Rectal smooth muscle tissue (tissue), 1 donor: Measurements from ENCODE around the gene CILP.
"Not testable (repeated sequence)": the region's sequence is repeated elsewhere in the genome, so short reads cannot be mapped to it uniquely, and the experiment has no call there.

Source experiments
- H3K27ac ChIP-seq: one replicate; pipeline ENCODE4 v1.7.0; 2013; ENCODE audit warnings: low read depth, low read length, inconsistent platforms
- H3K27me3 ChIP-seq: one replicate; pipeline ENCODE4 v1.7.0; 2013; ENCODE audit warnings: low read length; ENCODE audit not compliant: control insufficient read depth, insufficient read depth
- H3K36me3 ChIP-seq: one replicate; pipeline ENCODE4 v1.7.0; 2013; ENCODE audit warnings: low read length; ENCODE audit not compliant: control insufficient read depth, insufficient read depth
- H3K4me1 ChIP-seq: one replicate; pipeline ENCODE4 v1.7.0; 2013; ENCODE audit warnings: low read length; ENCODE audit not compliant: control insufficient read depth, insufficient read depth
- H3K4me3 ChIP-seq: one replicate; pipeline ENCODE4 v1.7.0; 2013; ENCODE audit warnings: low read length
- H3K9ac ChIP-seq: one replicate; pipeline ENCODE4 v1.7.0; 2013; ENCODE audit warnings: low read length

The CILP gene

DNA sequence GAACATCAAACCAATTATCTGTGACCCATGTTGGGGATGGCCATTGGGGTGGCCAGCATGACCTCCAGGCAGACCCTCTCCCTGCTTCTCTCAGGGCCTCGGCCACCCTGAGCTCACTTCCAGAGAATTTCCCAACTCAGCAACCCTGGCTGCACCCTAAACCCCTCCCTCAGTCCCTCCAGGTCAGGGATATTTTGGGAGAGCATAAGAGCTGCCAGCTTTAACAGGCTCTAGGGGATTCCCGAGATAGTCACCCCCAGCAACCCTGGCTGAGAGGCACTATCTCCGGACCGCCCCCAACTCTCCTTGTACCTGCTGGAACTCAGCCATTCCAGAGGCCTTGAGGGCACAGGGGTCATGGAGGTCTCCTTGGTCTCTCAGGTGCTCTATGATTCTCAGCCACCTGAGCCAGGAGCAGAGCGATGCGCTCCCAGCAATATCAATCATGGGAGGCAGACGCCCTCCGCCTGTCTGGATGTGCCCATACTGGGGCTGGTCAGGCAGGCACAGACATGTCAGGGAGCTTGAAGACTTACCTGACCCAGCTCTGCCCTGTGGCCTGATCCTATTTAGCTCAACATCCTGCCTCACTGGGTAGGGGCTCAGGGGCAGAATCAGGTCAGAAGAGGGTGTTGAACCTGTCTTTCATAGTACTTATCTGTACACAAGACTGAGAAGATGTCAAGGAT, 34.9 kb upstream of the CILP start:
- Histone ChIP-seq H3K27me3 (no peaks in the 10 kb centered on the region), H3K27ac (peak overlapping the region; percentile 51), H3K9ac (no peak overlapping the region), H3K4me3 (no peak overlapping the region), H3K4me1 (peaks cover 22% of the 10 kb centered on the region), H3K36me3 (no peaks in the 10 kb centered on the region)

DNA sequence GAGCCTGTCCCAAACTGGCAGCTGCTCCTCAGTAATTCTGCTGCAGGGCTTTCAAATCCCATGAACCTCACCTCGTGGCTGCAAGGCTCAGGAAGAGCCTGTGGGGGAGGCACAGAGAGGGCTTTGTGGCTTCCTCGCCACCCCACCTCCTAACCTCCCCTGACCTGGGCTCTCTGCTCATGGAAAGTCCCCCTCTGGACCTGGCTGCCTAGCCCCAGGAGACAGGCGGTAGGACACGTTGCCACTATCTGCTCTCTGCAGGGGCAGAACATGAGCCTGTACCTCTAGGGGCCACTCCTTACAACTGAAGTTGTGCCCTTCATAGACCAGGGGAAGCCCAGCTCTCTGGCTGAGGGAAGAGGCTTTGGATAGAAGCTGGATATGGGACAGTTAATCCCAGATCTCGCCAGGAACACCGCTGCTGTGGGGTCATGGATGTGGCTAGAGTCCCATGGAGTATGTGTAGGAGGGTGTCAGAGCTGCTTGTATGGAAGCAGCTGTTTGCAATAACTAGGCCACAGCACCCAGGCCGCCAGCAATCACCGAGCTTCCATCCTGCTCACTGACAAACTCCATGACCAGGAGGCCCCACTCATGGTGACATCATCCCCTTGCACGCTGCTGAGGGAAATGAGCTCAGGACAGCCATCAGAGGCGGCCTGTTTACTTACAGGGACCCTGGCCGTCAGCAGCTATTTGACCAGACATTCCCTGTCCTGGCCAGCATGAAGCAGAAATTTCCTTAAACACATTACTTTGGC, 34.0 kb upstream of the CILP start:
- Histone ChIP-seq H3K9ac (no peak overlapping the region), H3K27me3 (no peaks in the 10 kb centered on the region), H3K4me1 (peaks cover 20% of the 10 kb centered on the region), H3K4me3 (no peak overlapping the region), H3K27ac (peak overlapping the region; percentile 51), H3K36me3 (no peaks in the 10 kb centered on the region)

DNA sequence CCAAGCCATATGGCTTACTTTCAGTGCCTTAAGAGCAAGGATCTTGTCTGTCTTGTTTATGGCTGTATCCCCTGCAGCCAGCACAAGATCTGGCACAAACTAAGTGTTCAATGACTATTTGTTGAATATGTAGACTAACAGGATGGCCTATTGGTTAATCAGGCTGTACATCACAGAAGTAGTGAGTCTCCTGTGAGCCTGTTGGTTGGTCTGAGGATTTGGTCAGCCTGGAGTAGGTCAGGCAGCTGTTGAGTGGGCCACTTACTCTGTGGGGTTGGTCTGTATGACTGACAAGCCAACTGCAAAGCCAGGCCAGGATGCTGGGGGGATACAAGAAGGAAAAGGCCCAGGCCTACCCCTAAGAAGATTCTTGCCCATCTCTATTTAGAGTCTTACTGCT, 33.4 kb upstream of the CILP start:
- H3K36me3 ChIP-seq = no peaks in the 10 kb centered on the region
- peaks cover 18% of the 10 kb centered on the region for H3K4me1 ChIP-seq
- H3K27me3 ChIP-seq = no peaks in the 10 kb centered on the region
- peak overlapping the region; percentile 44 for H3K27ac ChIP-seq
- no peak overlapping the region for H3K4me3 ChIP-seq
- H3K9ac ChIP-seq = no peak overlapping the region

DNA sequence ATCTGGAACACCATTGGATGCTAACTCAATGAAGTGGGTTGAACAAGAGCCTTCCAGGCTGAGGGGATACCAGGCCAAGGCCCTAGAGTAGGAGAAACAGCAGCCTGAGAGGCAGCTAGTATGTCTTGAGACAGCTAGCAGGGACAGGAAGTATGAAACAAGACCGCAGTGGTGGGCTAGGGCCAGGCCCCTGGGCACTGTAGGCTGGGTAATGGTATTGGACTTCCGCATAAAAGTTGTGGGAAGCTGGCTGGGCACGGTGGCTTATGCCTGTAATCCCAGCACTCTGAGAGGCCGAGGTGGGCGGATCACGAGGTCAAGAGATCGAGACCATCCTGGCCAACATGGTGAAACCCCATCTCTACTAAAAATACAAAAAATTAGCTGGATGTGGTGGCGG, 25.2 kb upstream of the CILP start:
- not testable (repeated sequence) for H3K36me3 ChIP-seq, H3K27me3 ChIP-seq, H3K9ac ChIP-seq, H3K4me3 ChIP-seq, H3K27ac ChIP-seq, H3K4me1 ChIP-seq

DNA sequence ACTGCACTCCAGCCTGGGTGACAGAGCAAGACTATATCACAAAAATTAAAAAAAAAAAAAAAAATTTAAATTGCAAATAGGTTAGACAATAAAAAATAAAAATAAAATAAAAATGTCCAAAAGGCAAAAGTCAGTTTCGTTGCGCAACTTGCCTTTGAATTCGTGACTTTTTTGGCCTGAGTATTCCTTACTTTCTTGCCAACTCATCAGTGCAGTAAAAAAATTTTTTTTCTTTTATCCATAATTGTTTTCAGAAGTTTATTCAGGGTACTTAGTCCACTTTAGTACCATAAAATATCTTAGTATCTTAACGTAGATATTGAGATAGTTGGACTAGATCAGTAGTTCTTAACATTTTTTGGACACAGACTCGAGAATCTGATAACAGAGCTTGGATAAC, 22.4 kb upstream of the CILP start:
- H3K4me1 ChIP-seq = no peaks in the 10 kb centered on the region
- no peaks in the 10 kb centered on the region for H3K27me3 ChIP-seq
- H3K9ac ChIP-seq = no peak overlapping the region
- no peaks in the 10 kb centered on the region for H3K36me3 ChIP-seq
- H3K4me3 ChIP-seq = no peak overlapping the region
- H3K27ac ChIP-seq = no peak overlapping the region

DNA sequence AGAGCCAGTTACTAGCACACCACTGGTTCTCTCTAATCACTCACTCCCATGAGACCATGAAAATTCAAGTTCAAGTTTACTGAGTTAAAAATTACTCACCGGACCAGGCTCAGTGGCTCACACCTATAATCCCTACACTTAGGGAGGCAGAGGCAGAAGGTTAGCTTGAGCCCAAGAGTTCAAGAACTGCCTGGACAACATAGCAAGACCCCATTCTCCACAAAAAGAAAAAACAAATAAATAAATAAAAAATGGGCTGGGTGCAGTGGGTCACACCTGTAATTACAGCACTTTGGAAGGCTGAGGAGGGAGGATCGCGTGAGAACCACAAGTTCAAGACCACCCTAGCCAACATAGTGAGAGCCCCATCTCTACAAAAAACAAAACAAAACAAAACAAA, 21.2 kb upstream of the CILP start:
- Histone ChIP-seq H3K9ac (no peak overlapping the region), H3K27ac (no peak overlapping the region), H3K4me1 (no peaks in the 10 kb centered on the region), H3K4me3 (no peak overlapping the region), H3K27me3 (no peaks in the 10 kb centered on the region), H3K36me3 (no peaks in the 10 kb centered on the region)

DNA sequence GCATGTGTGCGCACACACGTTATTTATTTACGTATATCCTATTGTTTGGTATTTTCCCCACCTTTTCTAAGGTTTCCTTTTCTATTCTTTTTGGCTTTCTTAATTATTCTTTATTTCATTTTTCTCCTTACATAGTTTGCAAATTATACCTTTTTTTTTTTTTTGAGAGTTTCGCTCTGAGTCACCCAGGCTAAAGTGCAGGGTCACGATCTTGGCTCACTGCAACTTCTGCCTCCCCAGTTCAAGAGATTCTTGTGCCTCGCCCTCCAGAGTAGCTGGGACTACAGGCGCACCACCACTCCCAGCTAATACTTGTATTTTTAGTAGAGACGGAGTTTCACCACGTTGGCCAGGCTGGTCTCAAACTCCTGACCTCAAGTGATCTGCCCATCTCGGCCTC, 20.0 kb upstream of the CILP start:
- no peak overlapping the region for H3K9ac ChIP-seq
- H3K36me3 ChIP-seq = no peaks in the 10 kb centered on the region
- no peaks in the 10 kb centered on the region for H3K27me3 ChIP-seq
- H3K27ac ChIP-seq = no peak overlapping the region
- H3K4me1 ChIP-seq = no peaks in the 10 kb centered on the region
- H3K4me3 ChIP-seq = no peak overlapping the region

DNA sequence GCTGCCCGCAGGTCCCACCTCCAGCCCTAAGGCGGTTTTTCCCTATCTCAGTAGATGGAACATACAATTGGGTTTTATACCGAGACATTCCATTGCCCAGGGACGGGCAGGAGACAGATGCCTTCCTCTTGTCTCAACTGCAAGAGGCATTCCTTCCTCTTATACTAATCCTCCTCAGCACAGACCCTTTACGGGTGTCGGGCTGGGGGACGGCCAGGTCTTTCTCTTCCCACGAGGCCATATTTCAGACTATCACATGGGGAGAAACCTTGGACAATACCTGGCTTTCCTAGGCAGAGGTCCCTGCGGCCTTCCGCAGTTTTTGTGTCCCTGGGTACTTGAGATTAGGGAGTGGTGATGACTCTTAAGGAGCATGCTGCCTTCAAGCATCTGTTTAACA, 15.6 kb upstream of the CILP start:
- H3K27ac ChIP-seq, H3K9ac ChIP-seq, H3K27me3 ChIP-seq, H3K4me1 ChIP-seq, H3K4me3 ChIP-seq, H3K36me3 ChIP-seq: not testable (repeated sequence)

DNA sequence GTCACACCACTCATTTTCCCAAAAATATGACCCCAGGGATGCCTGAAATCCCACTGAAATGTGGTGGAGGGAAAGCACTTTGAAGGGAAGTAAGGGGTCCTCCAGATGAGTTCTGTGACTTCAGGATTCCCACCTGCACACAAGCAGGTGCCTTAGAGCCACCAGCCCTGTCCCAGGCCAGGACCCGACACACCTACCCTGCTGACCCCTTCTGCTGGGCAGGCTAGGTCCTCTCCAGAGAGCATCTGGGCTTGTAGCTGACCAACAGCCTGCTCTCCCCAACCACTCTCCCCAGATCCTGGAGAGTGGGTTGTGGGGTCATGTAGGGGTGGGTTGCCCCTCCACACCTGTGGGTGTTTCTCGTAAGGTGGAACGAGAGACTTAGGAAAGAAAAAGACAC, 14.9 kb upstream of the CILP start:
- no peaks in the 10 kb centered on the region for H3K36me3 ChIP-seq
- H3K27me3 ChIP-seq = no peaks in the 10 kb centered on the region
- H3K9ac ChIP-seq = no peak overlapping the region
- H3K4me3 ChIP-seq = no peak overlapping the region
- no peaks in the 10 kb centered on the region for H3K4me1 ChIP-seq
- H3K27ac ChIP-seq = no peak overlapping the region

DNA sequence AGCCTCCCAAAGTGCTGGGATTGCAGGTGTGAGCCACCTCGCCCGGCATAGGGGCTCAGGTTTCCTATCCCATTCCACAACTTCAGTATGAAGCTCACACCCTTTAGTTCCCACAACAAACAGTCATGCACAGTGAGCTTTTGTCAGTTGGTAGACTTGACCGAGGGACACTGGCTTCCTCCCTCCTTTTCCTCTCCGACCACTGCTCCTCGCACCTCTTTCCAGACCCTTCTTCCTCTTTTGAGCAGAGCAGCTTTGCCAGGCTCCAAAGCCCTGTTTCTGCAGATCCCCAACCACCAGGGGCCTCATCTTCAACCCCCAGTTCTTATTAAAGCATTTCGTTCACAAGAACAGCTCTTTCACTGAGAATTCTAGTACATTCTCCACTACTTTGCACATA, 12.7 kb upstream of the CILP start:
- H3K27me3 ChIP-seq = no peaks in the 10 kb centered on the region

DNA sequence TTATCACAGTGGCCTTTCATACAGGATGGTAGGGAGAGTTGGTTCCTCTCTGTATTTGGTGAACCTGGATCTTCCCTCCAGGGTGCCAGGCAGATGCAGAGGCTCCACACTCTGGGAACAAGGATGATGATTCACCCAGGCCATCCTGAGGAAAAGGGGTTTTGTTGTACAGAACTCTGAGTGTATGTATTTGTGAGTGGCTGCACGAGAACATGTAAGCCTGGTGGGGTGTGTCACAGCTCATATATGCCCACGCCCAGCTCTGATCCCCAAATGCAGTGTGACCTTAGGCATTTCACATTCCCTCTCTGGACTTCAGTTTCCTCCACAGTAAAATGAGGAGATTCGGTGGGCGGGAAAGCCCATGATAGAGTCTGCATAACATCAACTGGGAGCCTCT, 11.6 kb upstream of the CILP start:
- H3K4me3 ChIP-seq = no peak overlapping the region
- H3K36me3 ChIP-seq = no peaks in the 10 kb centered on the region
- H3K9ac ChIP-seq = no peak overlapping the region
- H3K27ac ChIP-seq = no peak overlapping the region
- no peaks in the 10 kb centered on the region for H3K27me3 ChIP-seq
- no peaks in the 10 kb centered on the region for H3K4me1 ChIP-seq

More for the DNA sequence above, 12.7 kb upstream of the CILP start:
- Histone ChIP-seq H3K36me3 (no peaks in the 10 kb centered on the region), H3K27ac (no peak overlapping the region), H3K9ac (no peak overlapping the region), H3K4me1 (no peaks in the 10 kb centered on the region), H3K4me3 (no peak overlapping the region)

DNA sequence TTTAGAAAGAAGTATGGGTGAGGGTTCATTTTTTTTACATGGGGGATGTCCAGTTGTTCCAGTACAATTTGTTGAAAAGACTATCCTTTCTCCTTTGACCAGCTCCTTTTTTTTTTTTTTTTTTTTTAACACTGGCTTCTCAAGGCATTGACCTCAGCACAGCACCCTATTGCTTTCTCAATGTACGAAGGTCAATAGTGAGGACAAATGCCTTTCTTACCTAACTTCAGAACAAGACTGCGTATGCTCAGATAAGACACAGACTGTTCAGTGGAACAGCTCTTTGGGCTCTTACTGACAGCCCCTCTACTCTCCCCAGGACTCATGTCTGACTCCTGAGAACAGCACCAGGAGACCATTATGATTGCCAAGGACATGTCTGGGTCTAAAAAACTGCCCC, 10.4 kb upstream of the CILP start:
- Histone ChIP-seq H3K9ac (no peak overlapping the region), H3K27ac (no peak overlapping the region), H3K27me3 (no peaks in the 10 kb centered on the region), H3K36me3 (no peaks in the 10 kb centered on the region), H3K4me3 (no peak overlapping the region), H3K4me1 (no peaks in the 10 kb centered on the region)

DNA sequence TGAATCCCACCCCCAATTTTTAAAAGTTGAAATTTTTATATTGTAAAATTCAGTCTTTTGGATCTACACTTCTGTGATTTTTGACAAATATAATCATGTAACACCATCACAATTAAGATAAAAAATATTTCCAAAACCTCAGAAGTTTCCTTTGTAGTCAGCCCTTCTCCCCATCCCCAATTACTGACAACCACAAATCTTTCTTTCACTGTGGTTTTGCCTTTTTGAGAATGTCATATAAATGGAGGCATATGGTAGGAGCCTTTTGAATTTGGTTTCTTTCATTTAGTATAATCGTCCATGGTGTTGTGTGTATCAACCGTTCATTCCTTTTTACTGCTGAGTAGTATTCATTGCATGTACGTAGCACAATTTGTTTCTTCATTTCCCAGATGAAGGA, 7.9 kb upstream of the CILP start:
- Histone ChIP-seq H3K27ac (no peak overlapping the region), H3K36me3 (no peaks in the 10 kb centered on the region), H3K4me1 (no peaks in the 10 kb centered on the region), H3K27me3 (no peaks in the 10 kb centered on the region), H3K9ac (no peak overlapping the region), H3K4me3 (no peak overlapping the region)
